NK-92 (cell line): ENCODE results near the gene BTNL9.
"Not testable (repeated sequence)": the region's sequence is repeated elsewhere in the genome, so short reads cannot be mapped to it uniquely, and the experiment has no call there.

Source experiments
- DNase-seq: peaks from one replicate; lab custom pipeline; 2025; ENCODE audit not compliant: unreplicated experiment; lab: John Stamatoyannopoulos, UW

The BTNL9 gene

DNA sequence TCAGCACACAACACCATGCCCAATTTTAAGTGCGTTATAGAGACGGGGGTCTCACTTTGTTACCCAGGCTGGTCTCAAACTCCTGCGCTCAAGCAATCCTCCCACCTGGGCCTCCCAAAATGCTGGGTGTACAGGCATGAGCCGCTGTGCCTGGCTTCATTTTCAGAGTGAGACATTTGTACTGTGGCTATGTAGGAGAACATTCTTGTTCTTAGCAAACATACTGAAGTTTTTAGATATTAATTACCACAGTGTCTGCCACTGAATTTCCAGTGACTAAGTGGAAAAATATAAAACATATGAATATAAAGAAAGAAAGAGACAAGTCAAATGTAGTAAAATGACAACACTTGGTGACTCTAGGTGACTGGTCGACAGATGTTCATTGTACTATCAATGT, 20.9 kb downstream of the BTNL9 start:
- no peak for DNase-seq

DNA sequence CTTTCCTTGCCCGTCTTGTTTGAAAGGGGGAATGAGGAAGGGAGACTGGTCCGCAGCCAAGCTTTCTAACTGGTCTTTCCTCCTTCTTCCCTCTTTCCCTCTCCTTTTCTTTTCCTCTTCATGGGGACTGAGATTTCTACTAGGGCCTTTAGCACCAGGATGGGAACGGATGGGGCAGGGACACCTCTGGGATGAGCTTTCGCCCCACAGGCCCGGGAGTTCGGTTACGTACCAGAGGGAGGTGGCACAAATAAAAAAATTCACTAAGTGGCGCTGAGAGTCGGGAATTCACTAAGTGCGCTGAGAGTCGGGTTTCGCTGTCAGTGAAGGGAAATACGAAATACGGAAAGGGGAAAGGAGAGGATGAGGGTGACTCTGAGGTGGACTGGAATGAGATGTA, 21.6 kb downstream of the BTNL9 start:
- no peak for DNase-seq

DNA sequence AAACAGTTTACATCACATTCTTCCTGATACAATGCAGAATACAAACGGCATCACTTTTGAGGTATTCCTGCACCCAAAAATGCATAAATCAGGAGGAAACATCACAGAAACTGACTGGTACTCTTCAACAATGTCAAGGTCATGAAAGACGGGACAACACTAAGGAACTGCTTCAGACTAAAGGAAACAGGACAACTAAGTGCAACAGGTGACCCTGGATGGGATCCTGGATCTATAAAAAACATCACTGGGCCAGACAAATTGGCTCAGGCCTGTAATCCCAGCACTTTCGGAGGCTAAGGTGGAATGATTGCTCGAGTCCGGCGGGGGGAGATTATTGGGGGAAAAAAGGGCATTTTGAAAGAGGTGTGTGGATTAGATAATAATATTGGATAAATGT, 22.6 kb downstream of the BTNL9 start:
- no peak for DNase-seq

DNA sequence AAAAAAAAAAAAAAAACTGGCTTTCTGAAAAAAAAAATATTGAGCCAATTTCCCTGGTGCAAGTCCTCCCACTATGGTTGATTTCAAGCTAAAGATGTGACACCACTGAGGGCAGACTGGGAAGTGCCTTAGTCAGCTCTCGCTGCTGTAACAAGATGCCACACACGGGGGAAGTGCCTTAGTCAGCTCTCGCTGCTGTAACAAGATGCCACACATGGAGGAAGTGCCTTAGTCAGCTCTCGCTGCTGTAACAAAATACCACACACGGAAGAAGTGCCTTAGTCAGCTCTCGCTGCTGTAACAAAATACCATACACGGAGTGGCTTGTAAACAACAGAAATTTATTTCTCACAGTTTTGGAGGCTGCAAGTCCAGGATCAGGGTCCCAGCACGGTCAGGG, 23.4 kb downstream of the BTNL9 start:
- DNase-seq = no peak

DNA sequence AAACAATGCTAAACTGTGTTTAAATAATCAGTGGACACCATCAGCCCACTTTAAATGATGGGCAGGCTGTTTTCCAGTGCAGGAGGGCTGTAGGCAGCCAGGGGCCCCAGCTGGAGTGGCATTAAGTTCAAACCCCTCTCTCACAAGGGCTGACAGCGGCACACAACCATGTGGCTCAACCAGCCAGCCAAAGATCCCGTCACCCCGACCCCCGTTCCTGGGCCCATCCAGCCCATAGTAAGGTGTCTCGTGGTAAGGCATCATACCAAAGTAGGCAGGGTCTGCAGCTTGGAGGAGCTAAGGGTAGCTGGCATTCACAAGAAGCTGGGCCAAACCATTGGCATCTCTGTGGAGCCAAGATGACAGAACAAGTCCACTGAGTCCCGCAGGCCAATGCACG, 24.9 kb downstream of the BTNL9 start:
- no peak for DNase-seq

DNA sequence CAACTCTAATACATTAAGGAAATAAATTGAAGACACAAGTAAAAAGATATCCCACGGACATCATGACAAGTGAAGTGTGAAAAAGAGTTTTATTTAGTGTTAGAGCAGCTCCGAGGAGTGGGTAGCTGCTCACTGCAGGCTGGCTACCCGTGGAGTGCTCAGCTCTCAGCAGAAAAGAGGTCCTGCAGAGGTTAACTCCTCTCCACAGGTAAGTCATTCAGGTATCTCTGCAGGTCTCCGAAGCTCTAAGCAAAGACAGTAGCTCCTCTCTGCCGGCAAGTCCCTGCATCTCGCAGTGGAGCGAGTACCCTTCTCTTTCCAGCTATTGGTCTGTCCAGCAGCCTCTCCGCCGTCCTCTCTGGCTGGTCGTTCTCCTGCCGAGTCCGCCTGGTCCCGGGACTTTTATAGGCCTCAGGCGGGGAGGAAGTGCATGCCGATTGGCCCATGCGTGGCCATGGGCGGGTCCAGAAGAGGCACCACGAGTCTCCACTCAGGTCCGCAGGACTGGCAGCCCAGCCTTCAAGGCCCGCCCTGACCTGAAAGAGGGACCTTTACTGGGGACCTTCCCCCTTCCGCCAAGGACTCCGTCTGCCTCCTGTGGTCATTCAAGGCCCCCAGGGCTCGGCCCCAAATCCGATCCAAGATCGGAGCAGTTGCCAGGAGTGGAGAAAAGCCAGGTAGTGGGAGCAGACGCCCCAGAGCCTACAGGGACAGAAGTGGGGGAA, 29.9 kb downstream of the BTNL9 start:
- no peak for DNase-seq

DNA sequence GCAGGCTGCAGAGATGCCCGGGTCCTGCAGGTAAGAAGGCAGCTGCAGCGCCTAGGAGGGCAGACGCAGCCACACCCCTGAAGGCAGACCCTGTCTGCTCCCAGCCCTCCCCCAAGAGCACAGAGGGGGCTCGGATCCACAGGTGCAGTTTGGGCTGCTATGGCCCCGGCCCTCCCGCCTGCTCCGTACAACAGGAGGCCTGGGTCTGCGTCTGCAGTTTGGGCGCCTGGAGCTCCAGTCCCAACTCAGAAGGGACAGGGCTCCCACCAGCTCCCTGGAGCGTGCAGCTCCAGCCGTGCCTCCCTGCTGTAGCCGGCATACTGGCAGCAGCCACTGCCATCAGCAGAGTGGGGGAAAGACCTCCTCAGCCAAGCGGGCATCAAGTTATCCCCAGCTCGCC, 30.5 kb downstream of the BTNL9 start:
- no peak for DNase-seq

DNA sequence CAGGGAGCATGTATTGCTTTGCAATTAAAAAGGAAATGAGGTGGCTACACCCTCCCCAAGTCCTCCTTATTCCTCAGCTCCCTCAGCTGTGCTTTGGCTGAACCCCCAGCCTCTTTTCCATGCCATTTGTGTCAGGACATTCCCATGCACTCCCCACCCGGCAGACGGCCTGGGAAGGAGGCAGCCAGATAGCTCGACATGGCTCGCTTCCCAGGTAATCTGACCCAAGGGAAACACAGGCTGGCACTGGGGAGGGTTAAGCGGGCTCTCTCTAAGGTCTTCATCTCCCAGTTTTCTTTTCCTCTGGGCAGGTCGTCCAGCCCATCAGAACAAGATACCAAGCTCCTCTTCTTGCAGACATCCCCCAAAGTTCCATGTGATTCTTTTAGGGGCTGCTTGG, 31.2 kb downstream of the BTNL9 start:
- DNase-seq = no peak

DNA sequence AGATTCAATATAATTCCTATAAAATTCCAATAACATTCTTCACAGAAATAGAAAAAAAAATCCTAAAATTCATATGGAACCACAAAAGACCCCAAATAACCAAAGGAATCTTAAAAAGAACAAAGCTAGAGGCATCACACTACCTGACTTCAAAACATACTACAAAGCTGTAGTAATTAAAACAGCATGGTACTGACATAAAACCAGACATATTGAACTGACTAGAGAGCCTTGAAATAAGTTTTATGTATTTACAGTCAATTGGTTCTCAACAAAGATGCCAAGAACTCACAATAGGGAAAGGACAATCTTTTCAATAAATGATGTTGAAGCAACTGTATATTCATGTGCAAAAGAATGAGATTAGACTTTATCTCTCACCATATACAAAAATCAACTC, 36.9 kb downstream of the BTNL9 start:
- no peak for DNase-seq

DNA sequence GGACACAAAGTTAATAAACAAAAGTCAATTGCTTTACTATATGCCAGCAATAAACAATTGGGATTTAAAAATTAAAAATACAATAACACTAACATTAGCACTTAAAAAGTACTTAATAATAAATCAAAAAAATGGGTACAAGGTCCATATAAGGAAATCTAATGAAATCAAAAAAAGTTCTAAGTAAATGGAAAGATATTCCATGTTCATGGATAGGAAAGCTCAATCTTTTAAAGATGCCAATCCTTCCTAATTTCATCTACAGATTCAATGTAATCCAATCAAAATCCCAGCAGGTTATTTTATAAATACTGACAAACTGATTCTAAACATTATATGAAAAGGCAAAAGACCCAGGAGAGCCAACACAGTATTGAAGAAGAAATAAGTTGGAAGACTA, 41.9 kb downstream of the BTNL9 start:
- DNase-seq = no peak

DNA sequence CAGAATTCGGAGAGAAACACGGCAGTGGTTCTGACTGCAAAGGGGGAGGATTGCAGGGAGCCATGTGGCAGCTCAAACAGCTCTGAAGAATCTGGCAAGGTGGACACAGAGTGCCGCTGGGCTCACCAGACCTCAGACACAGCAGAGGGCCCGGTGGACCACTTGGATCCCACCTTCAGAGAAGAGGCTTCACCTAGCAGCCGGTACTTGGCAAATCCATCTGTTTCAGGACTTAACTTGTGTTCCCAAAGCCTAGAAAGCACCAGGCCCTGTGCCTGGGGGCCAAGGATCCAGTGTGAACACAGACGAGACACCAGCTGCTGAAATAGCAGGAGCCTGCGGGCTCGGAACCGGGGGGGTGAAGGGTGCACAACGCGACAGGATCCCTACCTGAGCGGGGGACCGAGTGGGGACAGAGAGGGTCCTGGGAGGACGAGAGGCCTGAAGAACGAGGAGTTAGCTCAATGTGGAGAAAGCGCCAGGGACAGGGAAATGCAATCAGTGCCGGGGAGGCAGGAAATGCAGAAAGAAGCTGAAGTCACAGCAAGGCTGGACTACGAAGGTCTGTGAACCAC, 44.6 kb downstream of the BTNL9 start:
- DNase-seq = no peak

DNA sequence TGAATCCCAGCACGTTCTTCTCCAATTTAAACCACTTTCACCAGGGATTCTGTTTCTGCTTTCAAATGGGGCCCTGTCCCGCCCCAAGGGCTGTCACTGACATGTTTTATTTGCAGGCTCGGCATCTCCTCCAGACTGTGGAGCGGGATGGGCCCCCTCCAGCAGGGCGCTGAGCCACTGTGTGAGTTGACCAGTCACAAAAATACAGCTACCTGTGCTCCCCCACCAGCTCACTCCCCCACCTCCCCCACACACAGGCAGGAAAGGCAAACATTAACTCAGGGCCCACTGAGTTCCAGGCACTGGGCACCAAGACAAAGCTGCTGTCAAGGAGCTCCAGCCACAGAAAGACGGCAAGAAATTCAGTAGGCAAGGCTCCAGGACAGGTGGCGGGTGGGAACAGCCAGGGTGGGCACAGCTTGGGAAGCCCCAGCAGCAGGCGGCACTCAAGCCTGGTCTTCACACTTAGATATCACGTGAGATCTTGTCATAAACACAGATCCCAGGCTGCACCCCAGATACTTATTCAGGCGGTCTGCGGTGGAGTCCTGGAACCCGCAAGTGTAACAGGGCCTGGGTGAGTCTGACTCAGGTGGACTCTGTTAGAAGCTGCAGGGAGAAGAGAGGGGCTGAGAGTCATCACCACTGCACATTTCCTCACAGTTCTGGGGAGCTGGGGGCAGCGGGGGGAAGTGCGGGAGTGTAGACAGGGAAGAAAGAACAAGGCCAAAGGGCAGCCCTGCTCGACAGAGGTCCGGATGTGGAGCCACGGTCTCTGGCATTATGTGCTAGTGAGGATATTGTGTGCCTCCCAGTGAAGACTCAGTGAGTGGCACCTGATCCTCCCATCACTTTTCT, 46.2 kb downstream of the BTNL9 start:
- DNase-seq = no peak

DNA sequence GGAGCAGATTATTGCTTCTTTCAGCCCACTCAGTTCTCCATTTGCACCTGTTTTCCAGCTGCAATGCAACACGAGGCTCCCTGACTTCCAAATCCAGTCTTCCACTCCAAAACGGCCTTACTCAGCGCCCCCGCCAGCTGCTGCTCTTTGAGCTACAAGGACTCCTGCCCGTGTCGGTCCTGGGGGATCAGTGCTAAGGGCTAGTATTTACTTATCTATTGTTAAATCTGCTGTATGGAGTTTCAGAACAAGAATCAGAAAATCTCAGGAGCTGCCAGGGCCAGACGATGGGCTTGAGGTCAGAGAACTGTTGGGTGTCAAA, 46.8 kb downstream of the BTNL9 start:
- DNase-seq = no peak

DNA sequence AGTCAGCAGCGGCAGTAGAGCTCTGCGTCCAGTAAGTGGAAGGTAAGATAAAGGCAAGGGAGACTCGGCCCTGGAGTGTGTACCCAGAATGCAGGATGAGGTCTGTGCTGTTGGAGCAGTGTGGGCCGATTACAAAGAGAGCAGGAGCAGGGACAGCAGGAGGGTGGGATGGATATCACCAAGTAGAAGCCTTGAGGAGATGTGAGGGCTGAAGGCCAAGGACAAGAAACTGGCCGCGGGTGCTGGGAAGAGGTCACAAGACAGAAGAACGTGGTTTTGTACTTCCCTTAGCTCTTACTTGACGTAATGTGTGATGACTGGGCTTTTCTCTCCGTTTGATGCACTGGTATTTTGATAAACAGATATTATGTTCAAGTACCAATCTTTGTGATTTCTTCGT, 47.2 kb downstream of the BTNL9 start:
- no peak for DNase-seq

DNA sequence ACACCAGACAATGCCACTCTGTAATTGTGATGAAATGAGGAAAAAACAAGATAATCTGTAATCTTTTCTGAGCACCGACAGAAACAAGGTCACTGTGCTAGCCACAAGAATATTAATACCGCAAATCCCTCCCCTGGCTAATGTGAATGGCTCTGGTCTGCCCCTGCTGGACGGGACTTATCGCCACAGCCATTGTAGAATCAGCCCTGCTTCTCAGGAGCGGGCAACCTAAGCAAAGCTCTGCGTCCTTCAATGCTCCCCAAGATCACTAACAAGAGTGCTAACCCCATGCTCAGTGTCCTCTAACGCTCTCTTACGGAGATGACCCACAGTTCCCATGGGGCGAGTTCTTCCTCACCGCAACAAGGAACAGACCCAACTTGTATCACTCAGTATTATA, 48.2 kb downstream of the BTNL9 start:
- no peak for DNase-seq

DNA sequence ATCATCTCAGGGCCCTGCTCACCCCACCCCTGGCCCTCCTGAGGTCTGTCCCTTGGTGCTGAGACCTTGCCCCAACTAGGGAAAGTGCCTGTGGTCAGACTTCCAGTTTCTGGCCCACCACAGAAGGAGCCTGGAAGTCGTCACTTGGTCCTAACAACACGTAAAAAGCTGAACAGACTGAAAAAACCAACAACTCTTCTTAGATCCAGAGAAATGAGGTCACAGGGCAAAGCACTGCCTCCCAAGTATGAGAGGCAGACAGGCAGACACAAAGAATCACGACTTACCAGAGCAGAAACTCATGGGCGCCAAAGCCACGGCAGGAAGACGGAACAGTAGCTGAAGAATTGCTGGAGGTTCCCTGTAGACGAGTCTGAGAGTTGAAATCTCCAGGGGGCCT, 52.4 kb downstream of the BTNL9 start:
- DNase-seq = no peak

DNA sequence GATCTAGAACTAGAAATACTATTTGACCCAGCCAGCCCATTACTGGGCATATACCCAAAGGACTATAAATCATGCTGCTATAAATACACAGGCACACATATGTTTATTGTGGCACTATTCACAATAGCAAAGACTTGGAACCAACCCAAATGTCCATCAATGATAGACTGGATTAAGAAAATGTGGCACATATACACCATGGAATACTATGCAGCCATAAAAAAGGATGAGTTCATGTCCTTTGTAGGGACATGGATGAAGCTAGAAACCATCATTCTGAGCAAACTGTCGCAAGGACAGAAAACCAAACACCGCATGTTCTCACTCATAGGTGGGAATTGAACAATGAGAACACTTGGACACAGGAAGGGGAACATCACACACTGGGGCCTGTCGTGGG, 55.1 kb downstream of the BTNL9 start:
- DNase-seq = not testable (repeated sequence)

DNA sequence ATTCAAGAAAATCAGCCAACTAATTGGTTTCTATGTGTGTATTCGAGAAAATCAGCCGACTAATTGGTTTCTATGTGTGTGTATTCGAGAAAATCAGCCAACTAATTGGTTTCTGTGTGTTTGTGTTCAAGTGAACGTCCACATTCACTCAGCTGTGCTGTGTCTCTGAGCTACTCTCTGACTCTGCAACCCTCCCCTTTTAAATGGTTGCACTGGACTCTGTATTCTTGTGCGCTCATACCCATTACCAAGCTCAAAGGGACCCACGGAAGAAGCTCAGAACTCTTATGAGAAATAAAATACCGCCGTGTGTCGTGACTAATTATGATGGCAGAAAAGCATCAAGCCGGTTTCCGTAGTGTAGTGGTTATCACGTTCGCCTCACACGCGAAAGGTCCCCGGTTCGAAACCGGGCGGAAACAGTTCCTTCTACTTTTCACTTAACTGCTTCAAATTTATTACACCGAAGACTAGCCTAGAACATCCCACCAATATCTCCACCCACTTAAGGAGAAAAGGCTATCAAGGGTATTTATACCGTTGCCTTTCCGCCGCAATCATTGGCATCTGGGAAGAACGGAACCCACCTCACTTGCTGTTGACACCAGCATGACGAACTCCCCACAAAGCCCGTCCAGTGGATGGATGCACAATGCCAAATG, 56.8 kb downstream of the BTNL9 start:
- not testable (repeated sequence) for DNase-seq

DNA sequence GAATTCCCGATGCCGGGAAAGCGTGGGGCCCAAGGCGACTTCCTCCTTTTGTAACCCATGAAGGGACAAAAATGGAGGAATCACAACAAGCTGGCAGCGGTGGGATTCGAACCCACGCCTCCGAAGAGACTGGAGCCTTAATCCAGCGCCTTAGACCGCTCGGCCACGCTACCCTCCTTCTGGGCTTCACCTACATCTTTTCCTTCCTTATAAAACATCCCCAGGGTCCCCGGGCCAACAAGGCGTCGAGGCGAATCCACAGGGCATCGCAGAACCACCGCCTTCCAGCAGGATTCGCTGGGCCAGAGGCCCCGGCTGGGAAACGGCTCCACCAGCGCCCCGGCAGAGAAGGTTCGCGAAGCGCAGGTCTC, 57.3 kb downstream of the BTNL9 start:
- DNase-seq = not testable (repeated sequence)

DNA sequence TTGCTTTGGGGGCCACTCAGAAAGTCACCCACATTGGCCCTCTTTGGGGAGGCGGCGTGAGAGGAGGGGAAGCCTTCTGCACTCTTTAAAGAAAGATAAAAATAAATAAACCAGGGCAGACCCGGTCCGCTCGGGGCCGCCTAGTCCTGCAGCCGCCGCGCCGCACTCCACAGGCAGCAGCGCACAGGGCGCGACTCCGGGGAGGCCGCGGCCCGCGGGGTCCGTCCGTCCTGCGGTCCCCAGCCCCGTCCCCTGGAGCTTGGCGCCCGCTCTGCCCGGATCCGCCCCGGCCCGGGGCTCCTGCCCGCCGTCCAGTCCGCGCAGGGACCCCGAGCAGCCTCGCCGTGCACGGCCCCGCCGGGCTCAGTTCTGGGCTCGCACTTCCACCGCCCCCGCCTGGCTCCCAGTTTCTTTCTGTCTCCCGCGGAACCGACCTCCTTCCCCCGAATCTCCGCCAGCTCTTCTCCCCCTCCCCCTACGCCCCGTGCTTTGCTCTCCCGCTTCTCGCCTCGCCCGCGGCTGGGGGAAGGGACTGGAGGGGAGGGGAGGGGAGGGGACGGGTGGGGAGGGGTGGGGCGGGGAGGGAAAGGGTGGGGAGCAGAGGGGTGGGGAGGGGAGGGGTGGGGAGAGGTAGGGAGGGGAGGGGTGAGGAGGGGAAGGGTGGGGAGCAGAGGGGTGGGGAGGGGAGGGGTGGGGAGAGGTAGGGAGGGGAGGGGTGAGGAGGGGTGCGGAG, 57.9 kb downstream of the BTNL9 start:
- not testable (repeated sequence) for DNase-seq
